ENCODE data around the gene ERC2. TPM values are rescaled to one million over a fixed set of nuclear protein-coding genes. Genes with fewer than 3 reads are reported as not detected.

Gene ERC2
- total and polyA plus RNA-seq, 12 donors = 0.22 to 4.2 (median 1.7) TPM

DNA sequence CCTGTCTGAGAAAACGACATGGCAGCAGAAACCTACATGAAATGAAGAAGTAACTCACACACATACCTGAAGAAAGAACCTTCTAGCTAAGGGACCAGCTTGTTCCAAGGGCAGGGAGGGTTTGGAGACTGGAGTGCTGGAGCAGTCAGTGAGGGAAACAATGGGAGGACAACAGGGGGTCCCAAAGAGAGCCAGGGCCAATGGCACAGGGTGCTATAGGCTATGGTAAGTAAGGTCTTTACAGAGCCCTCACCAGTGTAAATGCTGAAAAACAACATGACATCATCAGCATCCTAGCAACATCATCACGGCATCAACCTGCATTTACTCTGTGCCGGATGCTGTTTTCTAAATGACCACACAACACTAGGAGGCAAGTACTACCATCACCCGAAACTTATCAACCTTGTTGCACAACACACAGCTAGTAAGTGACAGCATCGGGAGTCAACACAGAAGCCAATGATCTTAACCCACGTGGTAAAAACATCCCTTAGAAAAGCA is 531.7 kb downstream of the ERC2 start:
- TF ChIP-seq, protein P1, sequence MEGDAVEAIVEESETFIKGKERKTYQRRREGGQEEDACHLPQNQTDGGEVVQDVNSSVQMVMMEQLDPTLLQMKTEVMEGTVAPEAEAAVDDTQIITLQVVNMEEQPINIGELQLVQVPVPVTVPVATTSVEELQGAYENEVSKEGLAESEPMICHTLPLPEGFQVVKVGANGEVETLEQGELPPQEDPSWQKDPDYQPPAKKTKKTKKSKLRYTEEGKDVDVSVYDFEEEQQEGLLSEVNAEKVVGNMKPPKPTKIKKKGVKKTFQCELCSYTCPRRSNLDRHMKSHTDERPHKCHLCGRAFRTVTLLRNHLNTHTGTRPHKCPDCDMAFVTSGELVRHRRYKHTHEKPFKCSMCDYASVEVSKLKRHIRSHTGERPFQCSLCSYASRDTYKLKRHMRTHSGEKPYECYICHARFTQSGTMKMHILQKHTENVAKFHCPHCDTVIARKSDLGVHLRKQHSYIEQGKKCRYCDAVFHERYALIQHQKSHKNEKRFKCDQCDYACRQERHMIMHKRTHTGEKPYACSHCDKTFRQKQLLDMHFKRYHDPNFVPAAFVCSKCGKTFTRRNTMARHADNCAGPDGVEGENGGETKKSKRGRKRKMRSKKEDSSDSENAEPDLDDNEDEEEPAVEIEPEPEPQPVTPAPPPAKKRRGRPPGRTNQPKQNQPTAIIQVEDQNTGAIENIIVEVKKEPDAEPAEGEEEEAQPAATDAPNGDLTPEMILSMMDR (IDR thresholded peaks at IDR 0.05) = no peak
- no peak for ATAC-seq
- WGBS, 2 donors = 84 to 87% methylated on average over 6 of the region's 6 CpGs

DNA sequence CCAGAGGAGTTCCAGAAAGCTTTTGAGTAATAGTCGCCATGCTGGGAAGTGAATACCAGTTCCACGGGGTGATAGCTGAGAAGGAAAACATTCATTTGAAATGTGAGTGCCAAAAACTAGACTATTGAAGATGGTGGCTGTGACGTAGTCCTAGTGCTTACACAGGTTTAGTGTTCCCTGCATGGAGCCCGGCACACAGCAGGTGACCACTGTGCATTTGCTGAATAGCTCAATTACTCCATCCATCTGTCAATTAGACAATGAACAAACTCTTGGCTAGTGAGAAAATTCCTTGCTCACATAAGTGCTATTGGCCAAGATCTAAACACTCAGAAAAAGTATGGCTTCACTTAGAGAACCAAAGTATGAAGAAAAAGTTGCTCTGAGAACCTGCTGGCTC is 533.0 kb downstream of the ERC2 start:
- intact Hi-C loops (cut with DNase I) = no loop called here
- no peaks in the 10 kb centered on the region for H3K36me3 ChIP-seq
- no peak overlapping the region for H3K4me3 ChIP-seq
- TF ChIP-seq, protein P1 (IDR thresholded peaks at IDR 0.05) = no peak
- H3K27ac ChIP-seq = no peak overlapping the region
- H3K4me1 ChIP-seq = no peaks in the 10 kb centered on the region
- ATAC-seq (no peak), DNase-seq (no peak)
- peaks cover 0 to 4% (median 0%) of the 10 kb centered on the region in 7 donors for H3K27me3 ChIP-seq
- H3K9me3 ChIP-seq = peaks cover 0 to 4% (median 0%) of the 10 kb centered on the region in 11 donors
- 84 to 92% methylated on average over 4 of the region's 4 CpGs for WGBS, 2 donors

More for the DNA sequence above, 531.7 kb downstream of the ERC2 start:
- Histone ChIP-seq H3K4me3 (no peak overlapping the region), H3K36me3 (no peaks in the 10 kb centered on the region), H3K27me3 (peaks cover 0 to 3% (median 0%) of the 10 kb centered on the region in 7 donors), H3K4me1 (no peaks in the 10 kb centered on the region), H3K9me3 (no peaks in the 10 kb centered on the region), H3K27ac (no peak overlapping the region)
- intact Hi-C loops (cut with DNase I) = no loop called here
- DNase-seq = no peak

DNA sequence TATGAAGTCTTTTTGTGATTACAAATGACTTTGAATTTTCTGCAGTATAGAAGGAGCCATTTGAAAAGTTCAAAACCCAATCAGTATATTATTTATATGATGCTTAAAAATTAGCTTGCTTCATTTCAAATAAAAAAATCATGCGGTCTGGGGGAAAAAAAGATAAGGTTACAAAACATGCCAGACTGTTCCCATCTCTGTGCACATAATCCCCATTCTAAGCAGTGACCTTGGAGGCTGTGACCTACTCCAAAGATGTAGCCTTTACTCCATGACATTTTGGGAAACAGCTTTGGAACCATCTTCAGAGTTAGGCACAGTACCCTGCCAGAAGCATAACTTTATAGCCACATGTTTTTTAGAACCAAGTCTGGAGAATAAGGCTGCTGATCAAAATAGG is 533.5 kb downstream of the ERC2 start:
- ATAC-seq (no peak), DNase-seq (no peak)
- H3K4me1 ChIP-seq = no peaks in the 10 kb centered on the region
- peaks cover 0 to 4% (median 0%) of the 10 kb centered on the region in 7 donors for H3K27me3 ChIP-seq
- no peaks in the 10 kb centered on the region for H3K36me3 ChIP-seq
- H3K27ac ChIP-seq = no peak overlapping the region
- H3K9me3 ChIP-seq = peaks cover 0 to 4% (median 0%) of the 10 kb centered on the region in 11 donors
- intact Hi-C loops (cut with DNase I) = no loop called here
- no peak overlapping the region for H3K4me3 ChIP-seq
- 85 to 87% methylated on average over 1 of the region's 1 CpG for WGBS, 2 donors
- TF ChIP-seq, protein P1 (IDR thresholded peaks at IDR 0.05) = no peak

DNA sequence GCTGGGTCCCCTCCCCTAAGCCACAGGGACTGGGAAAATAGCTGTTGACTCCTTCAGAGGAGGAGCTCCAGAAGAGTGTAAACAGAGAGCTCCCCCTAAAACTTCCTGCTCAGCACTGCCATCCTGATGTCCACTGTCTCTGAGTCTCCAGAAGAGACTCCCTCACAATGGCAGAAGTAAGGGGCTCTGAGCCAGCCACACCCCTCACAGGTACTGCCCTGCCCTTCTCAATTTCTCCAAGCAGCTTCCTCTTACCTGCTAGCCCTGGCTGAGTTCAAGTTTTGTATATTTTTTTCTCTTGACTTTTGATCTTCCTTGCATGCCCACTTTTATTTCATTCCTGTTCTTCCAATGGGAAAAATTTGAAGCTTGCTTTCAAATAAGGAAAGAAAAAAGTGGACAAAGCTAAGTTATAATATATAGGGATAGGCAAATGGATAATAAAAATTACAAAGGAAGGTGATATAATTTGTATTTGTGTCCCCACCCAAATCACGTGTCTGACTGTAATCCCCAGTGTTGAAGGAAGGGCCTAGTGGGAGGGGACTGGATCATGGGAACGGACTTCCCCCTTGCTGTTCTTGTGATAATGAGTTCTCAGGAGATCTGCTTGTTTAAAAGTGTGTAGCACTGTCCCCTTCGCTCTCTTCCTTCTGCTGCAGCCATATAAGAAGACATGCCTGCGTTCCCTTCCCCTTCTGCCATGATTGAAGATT is 539.0 kb downstream of the ERC2 start:
- H3K36me3 ChIP-seq = no peaks in the 10 kb centered on the region
- ATAC-seq = no peak
- H3K9me3 ChIP-seq = peaks cover 0 to 4% (median 0%) of the 10 kb centered on the region in 11 donors
- TF ChIP-seq, protein P1 (IDR thresholded peaks at IDR 0.05) = no peak
- H3K4me1 ChIP-seq = no peaks in the 10 kb centered on the region
- H3K27me3 ChIP-seq = peaks cover 0 to 12% (median 0%) of the 10 kb centered on the region in 7 donors
- no peak for DNase-seq
- WGBS, 2 donors = 76 to 83% methylated on average over 4 of the region's 4 CpGs
- no peak overlapping the region for H3K27ac ChIP-seq
- H3K4me3 ChIP-seq = no peak overlapping the region
- intact Hi-C loops (cut with DNase I) = no loop called here

Measured in heart right ventricle (tissue), 16 donors.